Loucy (cell line): ENCODE measurements around the gene RIMKLB.
"Not testable (repeated sequence)": the region's sequence is repeated elsewhere in the genome, so short reads cannot be mapped to it uniquely, and the experiment has no call there.

Experiments
- H2AFZ ChIP-seq: fragments of 200-600 bp; sonication (generic); 2 replicates; pipeline ENCODE4 v1.6.0; 2016; ENCODE audit warnings: antibody characterized with exemption, mild to moderate bottlenecking, low read length, moderate library complexity
- H3F3A ChIP-seq: fragments of 200-600 bp; 2 replicates; pipeline ENCODE4 v1.6.0; 2016; ENCODE audit warnings: antibody characterized with exemption, low read depth, mild to moderate bottlenecking
- H3K27me3 ChIP-seq: fragments of 200-600 bp; sonication (generic); 2 replicates; pipeline ENCODE4 v1.6.1; 2014; ENCODE audit warnings: low read length, mild to moderate bottlenecking; ENCODE audit not compliant: insufficient read depth, poor library complexity, severe bottlenecking
- H3K36me3 ChIP-seq: fragments of 200-600 bp; sonication (generic); 2 replicates; pipeline ENCODE4 v1.6.1; 2016; ENCODE audit warnings: low read length; ENCODE audit not compliant: insufficient read depth
- H3K4me1 ChIP-seq: fragments of 200-600 bp; sonication (generic); 2 replicates; pipeline ENCODE4 v1.5.1; 2014; ENCODE audit warnings: low read length, mild to moderate bottlenecking; ENCODE audit not compliant: insufficient read depth, poor library complexity, severe bottlenecking
- H3K4me2 ChIP-seq: fragments of 200-600 bp; sonication (generic); 2 replicates; pipeline ENCODE4 v1.6.0; 2014; ENCODE audit warnings: antibody characterized with exemption, low read length, low read depth, mild to moderate bottlenecking; ENCODE audit not compliant: poor library complexity, severe bottlenecking
- H3K4me3 ChIP-seq: fragments of 200-600 bp; sonication (generic); 2 replicates; pipeline ENCODE4 v1.5.1; 2014; ENCODE audit warnings: low read length, mild to moderate bottlenecking, mixed read lengths; ENCODE audit not compliant: poor library complexity, severe bottlenecking
- H3K79me2 ChIP-seq: fragments of 200-600 bp; sonication (generic); 2 replicates; pipeline ENCODE4 v1.6.1; 2014; ENCODE audit warnings: low read length; ENCODE audit not compliant: insufficient read depth
- H3K9ac ChIP-seq: fragments of 200-600 bp; sonication (generic); 2 replicates; pipeline ENCODE4 v1.6.0; 2014; ENCODE audit warnings: mild to moderate bottlenecking, low read depth, low read length, moderate library complexity; ENCODE audit not compliant: poor library complexity, severe bottlenecking
- H3K9me2 ChIP-seq: fragments of 200-600 bp; sonication (generic); replicated peaks from 2 replicates; pipeline ENCODE4 v1.6.1; 2016; ENCODE audit warnings: low read depth, low read length, mixed read lengths
- H3K9me3 ChIP-seq: fragments of 200-600 bp; sonication (generic); 2 replicates; pipeline ENCODE4 v1.6.1; 2014; ENCODE audit warnings: mild to moderate bottlenecking, antibody characterized with exemption, low read length, low read depth; ENCODE audit not compliant: insufficient read depth
- H4K20me1 ChIP-seq: fragments of 200-600 bp; sonication (generic); 2 replicates; pipeline ENCODE4 v1.6.0; 2014; ENCODE audit warnings: antibody characterized with exemption, low read length, mild to moderate bottlenecking; ENCODE audit not compliant: insufficient read depth, poor library complexity, severe bottlenecking
- CTCF ChIP-seq: fragments of 200-600 bp; sonication (generic); conservative IDR thresholded peaks from 2 replicates; pipeline ENCODE4 v1.5.1; 2014; ENCODE audit warnings: mild to moderate bottlenecking, antibody characterized with exemption, low read length
- EZH2phosphoT487 ChIP-seq: fragments of 200-600 bp; IDR thresholded peaks from 2 replicates; pipeline ENCODE4 v1.6.1; 2018; ENCODE audit warnings: antibody characterized with exemption, mild to moderate bottlenecking, moderate library complexity, borderline replicate concordance

RIMKLB gene

GRCh38 chr12:8781381-8782127 lies 83.8 kb downstream of the RIMKLB start:
- TF ChIP-seq CTCF = no peak
- no peak for TF ChIP-seq EZH2phosphoT487
- no peak overlapping the region for H3K9ac ChIP-seq

GRCh38 chr12:8784290-8784888 lies 86.6 kb downstream of the RIMKLB start:
- Histone ChIP-seq H4K20me1 (peaks cover 6% of the 10 kb centered on the region), H2AFZ (no peak overlapping the region), H3K4me3 (no peak overlapping the region), H3K9me3 (no peaks in the 10 kb centered on the region), H3K9me2 (no peaks in the 10 kb centered on the region), H3K9ac (no peak overlapping the region), H3K4me2 (no peak overlapping the region), H3K4me1 (peaks cover 3% of the 10 kb centered on the region), H3K79me2 (peaks cover 8% of the 10 kb centered on the region; the same call in 1 of the 2 replicates), H3K27me3 (no peaks in the 10 kb centered on the region), H3F3A (no peaks in the 10 kb centered on the region), H3K36me3 (0 out of 2 replicates have a peak, but pooled peaks cover 4% of the 10 kb centered on the region)
- no peak for TF ChIP-seq EZH2phosphoT487
- TF ChIP-seq CTCF = no peak

More at GRCh38 chr12:8781381-8782127, 83.8 kb downstream of the RIMKLB start:
- Histone ChIP-seq H3K9me3 (no peaks in the 10 kb centered on the region), H3K27me3 (no peaks in the 10 kb centered on the region), H3F3A (no peaks in the 10 kb centered on the region), H3K4me1 (no peaks in the 10 kb centered on the region), H4K20me1 (peaks cover 3% of the 10 kb centered on the region), H3K9me2 (no peaks in the 10 kb centered on the region), H3K4me2 (no peak overlapping the region), H3K4me3 (no peak overlapping the region), H2AFZ (no peak overlapping the region), H3K79me2 (no peaks in the 10 kb centered on the region), H3K36me3 (peaks cover 25% of the 10 kb centered on the region; the same call in 1 of the 2 replicates)

GRCh38 chr12:8785499-8785898 lies 87.7 kb downstream of the RIMKLB start:
- Histone ChIP-seq H3K9me2 (no peaks in the 10 kb centered on the region), H3K4me1 (peaks cover 7% of the 10 kb centered on the region), H3K4me2 (no peak overlapping the region), H2AFZ (no peak overlapping the region), H3F3A (no peaks in the 10 kb centered on the region), H3K79me2 (peaks cover 19% of the 10 kb centered on the region; the same call in 1 of the 2 replicates), H3K9me3 (no peaks in the 10 kb centered on the region), H4K20me1 (peaks cover 8% of the 10 kb centered on the region), H3K4me3 (no peak overlapping the region), H3K9ac (no peak overlapping the region), H3K27me3 (no peaks in the 10 kb centered on the region), H3K36me3 (no peaks in the 10 kb centered on the region)
- TF ChIP-seq EZH2phosphoT487 = no peak
- no peak for TF ChIP-seq CTCF

GRCh38 chr12:8787206-8787605 lies 89.4 kb downstream of the RIMKLB start:
- not testable (repeated sequence) for H3K4me1 ChIP-seq

GRCh38 chr12:8788706-8789105 lies 90.9 kb downstream of the RIMKLB start:
- H4K20me1 ChIP-seq, H3F3A ChIP-seq, H3K27me3 ChIP-seq, H3K9me3 ChIP-seq, H3K4me1 ChIP-seq, H3K36me3 ChIP-seq, H3K9me2 ChIP-seq: not testable (repeated sequence)
- Histone ChIP-seq H3K4me2 (peak overlapping the region; percentile 97), H3K9ac (peak overlapping the region; percentile 81), H3K79me2 (peaks cover 30% of the 10 kb centered on the region; the same call in 1 of the 2 replicates), H3K4me3 (peak overlapping the region; percentile 80), H2AFZ (peak overlapping the region; percentile 24; the same call in 1 of the 2 replicates)

More at GRCh38 chr12:8787206-8787605, 89.4 kb downstream of the RIMKLB start:
- peaks cover 27% of the 10 kb centered on the region; the same call in 1 of the 2 replicates for H3K79me2 ChIP-seq
- not testable (repeated sequence) for H3K4me3 ChIP-seq, H4K20me1 ChIP-seq, H3F3A ChIP-seq, H3K27me3 ChIP-seq, H2AFZ ChIP-seq, H3K9me3 ChIP-seq, H3K9ac ChIP-seq, H3K36me3 ChIP-seq, H3K4me2 ChIP-seq, H3K9me2 ChIP-seq
